Measurements from ENCODE around the gene MBOAT2.

DNA sequence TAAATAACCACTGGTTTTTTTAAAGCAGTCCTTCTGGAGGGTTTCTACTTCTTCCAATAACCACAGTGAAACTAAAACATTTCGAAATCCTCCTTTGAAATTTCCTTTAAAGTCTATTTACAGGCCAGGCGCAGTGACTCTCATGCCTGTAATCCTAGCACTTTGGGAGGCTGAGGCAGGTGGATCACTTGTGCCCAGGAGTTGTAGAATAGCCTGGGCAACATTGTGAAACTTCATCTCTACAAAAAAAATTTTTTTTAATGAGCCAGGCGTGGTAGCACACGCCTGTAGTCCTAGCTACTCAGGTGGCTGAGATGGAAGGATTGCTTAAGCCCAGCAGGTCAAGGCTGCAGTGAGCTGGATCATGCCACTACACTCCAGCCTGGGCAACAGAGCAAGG lies 181.3 kb downstream of the MBOAT2 start:
- no peak for TF ChIP-seq POLR2AphosphoS5 (IDR thresholded peaks at IDR 0.05; ENCODE audit: low read depth, low read length)
- no peak for TF ChIP-seq POLR2A (IDR thresholded peaks at IDR 0.05; ENCODE audit: low read depth, low read length)
